Skeletal muscle satellite cell (primary cell): ENCODE data around the gene SHE.
"Not testable (repeated sequence)": the region's sequence is repeated elsewhere in the genome, so short reads cannot be mapped to it uniquely, and the experiment has no call there.

ENCODE experiments used
- H3K27me3 ChIP-seq: 2 replicates; pipeline ENCODE4 v1.7.0; 2013; ENCODE audit warnings: low read length; ENCODE audit not compliant: control insufficient read depth, insufficient read depth
- H3K36me3 ChIP-seq: 2 replicates; pipeline ENCODE4 v1.7.0; 2013; ENCODE audit warnings: mild to moderate bottlenecking, control low read depth, low read length; ENCODE audit not compliant: insufficient read depth
- H3K4me1 ChIP-seq: 2 replicates; pipeline ENCODE4 v1.7.0; 2013; ENCODE audit warnings: low read length; ENCODE audit not compliant: control insufficient read depth, insufficient read depth
- H3K4me2 ChIP-seq: 2 replicates; pipeline ENCODE4 v1.7.0; 2013; ENCODE audit warnings: mild to moderate bottlenecking, low read length
- H3K4me3 ChIP-seq: 2 replicates; pipeline ENCODE4 v1.7.0; 2013; ENCODE audit warnings: low read length
- H3K9ac ChIP-seq: 2 replicates; pipeline ENCODE4 v1.7.0; 2013; ENCODE audit warnings: mild to moderate bottlenecking, low read depth, low read length, moderate library complexity
- H3K9me3 ChIP-seq: replicated peaks from 2 replicates; pipeline ENCODE4 v1.7.0; 2013; ENCODE audit warnings: mild to moderate bottlenecking, control low read depth, low read length

Gene SHE

GRCh38 chr1:154489695-154490274 lies 12.4 kb downstream of the SHE start:
- H3K9me3 ChIP-seq, result no peaks in the 10 kb centered on the region
- no peak overlapping the region for H3K4me3 ChIP-seq
- peaks cover 73% of the 10 kb centered on the region for H3K27me3 ChIP-seq
- no peaks in the 10 kb centered on the region for H3K36me3 ChIP-seq
- H3K4me2 ChIP-seq, result no peak overlapping the region
- no peaks in the 10 kb centered on the region for H3K4me1 ChIP-seq
- H3K9ac ChIP-seq, result no peak overlapping the region

- H3K36me3 ChIP-seq, result no peaks in the 10 kb centered on the region
- peaks cover 5% of the 10 kb centered on the region for H3K4me1 ChIP-seq
- no peak overlapping the region for H3K4me2 ChIP-seq
- H3K4me3 ChIP-seq, result no peak overlapping the region
- peaks cover 69% of the 10 kb centered on the region for H3K27me3 ChIP-seq
- H3K9ac ChIP-seq, result no peak overlapping the region
- no peaks in the 10 kb centered on the region for H3K9me3 ChIP-seq
These were observed 13.3 kb downstream of the SHE start for GRCh38 chr1:154488922-154489321.

GRCh38 chr1:154486756-154487155 lies 15.5 kb downstream of the SHE start:
- not testable (repeated sequence) for H3K9me3 ChIP-seq, H3K4me2 ChIP-seq, H3K4me1 ChIP-seq, H3K9ac ChIP-seq, H3K36me3 ChIP-seq, H3K4me3 ChIP-seq
- peaks cover 52% of the 10 kb centered on the region for H3K27me3 ChIP-seq

- H3K36me3 ChIP-seq, result no peaks in the 10 kb centered on the region
- peaks cover 6% of the 10 kb centered on the region for H3K4me1 ChIP-seq
- H3K9ac ChIP-seq, result no peak overlapping the region
These were observed 16.2 kb downstream of the SHE start for GRCh38 chr1:154485910-154486496.

GRCh38 chr1:154485106-154485505 lies 17.1 kb downstream of the SHE start:
- Histone ChIP-seq H3K4me3 (no peak overlapping the region), H3K9ac (no peak overlapping the region), H3K36me3 (no peaks in the 10 kb centered on the region), H3K9me3 (no peaks in the 10 kb centered on the region), H3K27me3 (peaks cover 35% of the 10 kb centered on the region), H3K4me2 (no peak overlapping the region), H3K4me1 (peaks cover 6% of the 10 kb centered on the region)

More at GRCh38 chr1:154485910-154486496, 16.2 kb downstream of the SHE start:
- H3K4me3 ChIP-seq, result no peak overlapping the region
- no peak overlapping the region for H3K4me2 ChIP-seq
- H3K9me3 ChIP-seq, result no peaks in the 10 kb centered on the region
- peaks cover 44% of the 10 kb centered on the region for H3K27me3 ChIP-seq

GRCh38 chr1:154483941-154484803 lies 18.0 kb downstream of the SHE start:
- H3K27me3 ChIP-seq, result peaks cover 26% of the 10 kb centered on the region
- no peaks in the 10 kb centered on the region for H3K36me3 ChIP-seq
- peaks cover 6% of the 10 kb centered on the region for H3K4me1 ChIP-seq
- no peak overlapping the region for H3K4me2 ChIP-seq
- H3K9me3 ChIP-seq, result no peaks in the 10 kb centered on the region
- no peak overlapping the region for H3K9ac ChIP-seq
- H3K4me3 ChIP-seq, result no peak overlapping the region

- H3K27me3 ChIP-seq, result peaks cover 12% of the 10 kb centered on the region
- H3K4me2 ChIP-seq, result no peak overlapping the region
- no peaks in the 10 kb centered on the region for H3K9me3 ChIP-seq
- no peak overlapping the region for H3K4me3 ChIP-seq
- no peak overlapping the region for H3K9ac ChIP-seq
- no peaks in the 10 kb centered on the region for H3K36me3 ChIP-seq
- peaks cover 6% of the 10 kb centered on the region for H3K4me1 ChIP-seq
These were observed 21.2 kb downstream of the SHE start for GRCh38 chr1:154481053-154481452.

- Histone ChIP-seq H3K4me3 (no peak overlapping the region), H3K9me3 (no peaks in the 10 kb centered on the region), H3K4me1 (peaks cover 6% of the 10 kb centered on the region), H3K36me3 (no peaks in the 10 kb centered on the region), H3K4me2 (peak overlapping the region; percentile 26), H3K27me3 (peaks cover 4% of the 10 kb centered on the region), H3K9ac (peak overlapping the region; percentile 44)
These were observed 22.3 kb downstream of the SHE start for GRCh38 chr1:154479764-154480421.

- no peaks in the 10 kb centered on the region for H3K9me3 ChIP-seq
- H3K4me1 ChIP-seq, result peaks cover 4% of the 10 kb centered on the region
- no peaks in the 10 kb centered on the region for H3K36me3 ChIP-seq
- no peak overlapping the region for H3K4me3 ChIP-seq
- no peak overlapping the region for H3K9ac ChIP-seq
- H3K27me3 ChIP-seq, result peaks cover 4% of the 10 kb centered on the region
- H3K4me2 ChIP-seq, result no peak overlapping the region
These were observed 23.6 kb downstream of the SHE start for GRCh38 chr1:154478639-154479038.

GRCh38 chr1:154478013-154478412 lies 24.2 kb downstream of the SHE start:
- Histone ChIP-seq H3K4me2 (no peak overlapping the region), H3K9me3 (no peaks in the 10 kb centered on the region), H3K27me3 (peaks cover under 1% of the 10 kb centered on the region), H3K4me3 (no peak overlapping the region), H3K4me1 (peaks cover 4% of the 10 kb centered on the region), H3K9ac (no peak overlapping the region), H3K36me3 (no peaks in the 10 kb centered on the region)

GRCh38 chr1:154476791-154477190 lies 25.4 kb downstream of the SHE start:
- no peaks in the 10 kb centered on the region for H3K27me3 ChIP-seq
- no peak overlapping the region for H3K4me2 ChIP-seq
- no peaks in the 10 kb centered on the region for H3K36me3 ChIP-seq
- no peak overlapping the region for H3K4me3 ChIP-seq
- no peaks in the 10 kb centered on the region for H3K9me3 ChIP-seq
- H3K9ac ChIP-seq, result no peak overlapping the region
- H3K4me1 ChIP-seq, result peaks cover 4% of the 10 kb centered on the region
